Ascending aorta (tissue), 2 donors: ENCODE measurements around the gene SORCS2. TPM values are rescaled to one million over a fixed set of nuclear protein-coding genes. Genes with fewer than 3 reads are reported as not detected.

Experiments used
- DNase-seq, 2 donors: peaks; one replicate each; pipeline ENCODE4 v3.0.0-alpha.2; 2019; ENCODE audit warnings: low spot score in 2 of 2
- H3K27ac ChIP-seq, 2 donors: fragments of 200-600 bp; sonication (generic); one replicate each; pipeline ENCODE4 v1.5.1; 2016 to 2017; ENCODE audit warnings: mild to moderate bottlenecking in 1 of 2
- H3K27me3 ChIP-seq: fragments of 200-600 bp; sonication (generic); one replicate; pipeline ENCODE4 v1.5.1; 2017
- H3K36me3 ChIP-seq, 2 donors: fragments of 200-600 bp; sonication (generic); one replicate each; pipeline ENCODE4 v1.5.1; 2016
- H3K4me1 ChIP-seq, 2 donors: fragments of 200-600 bp; sonication (generic); one replicate each; pipeline ENCODE4 v1.5.1; 2016 to 2017; ENCODE audit warnings: mild to moderate bottlenecking in 1 of 2
- H3K4me3 ChIP-seq, 2 donors: fragments of 200-600 bp; sonication (generic); one replicate each; pipeline ENCODE4 v1.5.1; 2016 to 2017; ENCODE audit warnings: mild to moderate bottlenecking in 1 of 2
- H3K9me3 ChIP-seq, 2 donors: fragments of 200-600 bp; sonication (generic); one replicate each; pipeline ENCODE4 v1.5.1; 2016
- intact Hi-C: fragments of 100-400 bp; cut with DNase I; formaldehyde crosslinking; loops from one replicate; pipeline ENCODE4 v1.15.1; 2023
- total RNA-seq: library from RNA; depleted of rRNA; stranded (reverse); fragments of >200 nt; gene quantifications from one replicate; pipeline ENCODE4 v1.1.0, GENCODE V29; 2016
- TF ChIP-seq, protein P1 (sequence below), 3 experiments: fragments of 200-600 bp in 2 of 3; fragments of 450-650 bp in 1 of 3; sonication (generic) in 2 of 3; IDR thresholded peaks; one replicate each; pipeline ENCODE4 v1.5.1; 2016 to 2019; ENCODE audit warnings: antibody characterized with exemption in 3 of 3, mild to moderate bottlenecking in 1 of 3, moderate library complexity in 1 of 3

SORCS2 gene
- total RNA-seq, 1 donor from 2014 or later: 0.32 TPM

DNA sequence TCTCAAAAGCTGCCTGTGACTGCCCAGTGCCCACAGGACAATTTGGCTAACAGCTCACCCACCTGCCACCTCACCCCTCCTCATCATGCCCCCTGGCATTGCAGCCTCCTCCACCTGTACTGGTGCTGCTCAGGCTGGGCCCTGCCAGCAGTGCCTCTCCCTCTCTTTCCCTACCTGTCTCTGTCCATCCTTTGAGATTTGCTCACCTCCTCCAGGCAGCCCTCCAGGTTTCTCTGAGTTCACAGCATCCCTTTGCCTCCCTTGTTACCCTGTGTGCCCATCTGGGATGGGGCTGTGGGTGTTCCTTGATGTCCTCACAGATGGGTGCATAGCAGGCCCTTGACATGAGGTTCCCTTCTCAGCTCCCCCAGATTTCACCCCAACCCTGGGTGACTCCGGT, 522.4 kb downstream of the SORCS2 start:
- H3K36me3 ChIP-seq: no peaks in the 10 kb centered on the region
- H3K27me3 ChIP-seq: no peaks in the 10 kb centered on the region
- TF ChIP-seq, protein P1, sequence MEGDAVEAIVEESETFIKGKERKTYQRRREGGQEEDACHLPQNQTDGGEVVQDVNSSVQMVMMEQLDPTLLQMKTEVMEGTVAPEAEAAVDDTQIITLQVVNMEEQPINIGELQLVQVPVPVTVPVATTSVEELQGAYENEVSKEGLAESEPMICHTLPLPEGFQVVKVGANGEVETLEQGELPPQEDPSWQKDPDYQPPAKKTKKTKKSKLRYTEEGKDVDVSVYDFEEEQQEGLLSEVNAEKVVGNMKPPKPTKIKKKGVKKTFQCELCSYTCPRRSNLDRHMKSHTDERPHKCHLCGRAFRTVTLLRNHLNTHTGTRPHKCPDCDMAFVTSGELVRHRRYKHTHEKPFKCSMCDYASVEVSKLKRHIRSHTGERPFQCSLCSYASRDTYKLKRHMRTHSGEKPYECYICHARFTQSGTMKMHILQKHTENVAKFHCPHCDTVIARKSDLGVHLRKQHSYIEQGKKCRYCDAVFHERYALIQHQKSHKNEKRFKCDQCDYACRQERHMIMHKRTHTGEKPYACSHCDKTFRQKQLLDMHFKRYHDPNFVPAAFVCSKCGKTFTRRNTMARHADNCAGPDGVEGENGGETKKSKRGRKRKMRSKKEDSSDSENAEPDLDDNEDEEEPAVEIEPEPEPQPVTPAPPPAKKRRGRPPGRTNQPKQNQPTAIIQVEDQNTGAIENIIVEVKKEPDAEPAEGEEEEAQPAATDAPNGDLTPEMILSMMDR (IDR thresholded peaks at IDR 0.05): no peak
- no peaks in the 10 kb centered on the region for H3K4me1 ChIP-seq
- DNase-seq: no peak
- no peaks in the 10 kb centered on the region for H3K9me3 ChIP-seq
- intact Hi-C loops: no loop called here
- H3K27ac ChIP-seq: no peak overlapping the region
- H3K4me3 ChIP-seq: no peak overlapping the region

DNA sequence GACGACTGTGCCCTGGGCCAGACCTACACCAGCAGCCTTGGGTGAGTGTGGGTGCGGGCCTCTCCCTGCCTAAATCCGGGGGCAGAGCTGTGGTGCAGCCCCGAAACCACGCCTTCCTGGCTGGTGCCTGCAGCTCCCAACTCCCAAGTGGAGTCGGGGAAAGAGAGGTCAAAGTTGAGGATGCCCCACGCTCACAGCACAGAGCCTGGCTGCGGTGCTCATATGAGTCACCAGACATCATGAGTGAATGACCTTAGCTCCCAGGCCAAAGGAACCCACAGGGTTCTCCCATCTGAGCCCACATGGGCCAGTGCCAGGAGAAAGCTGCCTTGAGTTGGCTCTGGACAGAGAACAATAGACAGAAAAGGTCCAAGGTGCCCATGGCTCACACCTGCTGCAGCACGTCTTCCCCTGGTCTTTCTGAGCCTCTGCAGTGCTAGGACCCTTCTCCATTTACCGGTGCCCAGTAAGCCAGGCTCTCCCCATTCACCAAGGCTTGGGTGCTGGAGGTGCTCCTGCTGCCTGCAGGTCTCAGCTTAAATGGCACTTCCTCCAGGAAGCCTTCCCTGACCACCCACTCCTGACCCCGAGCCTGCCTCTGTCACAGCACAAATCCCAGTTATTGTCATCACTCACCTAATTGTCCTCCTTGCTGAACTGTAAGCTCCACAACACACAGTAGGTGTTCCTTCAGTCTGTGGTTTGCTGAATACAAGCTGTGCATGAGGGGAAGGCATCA, 523.1 kb downstream of the SORCS2 start:
- TF ChIP-seq, protein P1 (IDR thresholded peaks at IDR 0.05): no peak
- intact Hi-C loops: no loop called here
- H3K36me3 ChIP-seq: no peaks in the 10 kb centered on the region
- no peak overlapping the region for H3K4me3 ChIP-seq
- H3K27ac ChIP-seq: no peak overlapping the region
- no peaks in the 10 kb centered on the region for H3K4me1 ChIP-seq
- no peak for DNase-seq
- H3K9me3 ChIP-seq: no peaks in the 10 kb centered on the region
- H3K27me3 ChIP-seq: no peaks in the 10 kb centered on the region

DNA sequence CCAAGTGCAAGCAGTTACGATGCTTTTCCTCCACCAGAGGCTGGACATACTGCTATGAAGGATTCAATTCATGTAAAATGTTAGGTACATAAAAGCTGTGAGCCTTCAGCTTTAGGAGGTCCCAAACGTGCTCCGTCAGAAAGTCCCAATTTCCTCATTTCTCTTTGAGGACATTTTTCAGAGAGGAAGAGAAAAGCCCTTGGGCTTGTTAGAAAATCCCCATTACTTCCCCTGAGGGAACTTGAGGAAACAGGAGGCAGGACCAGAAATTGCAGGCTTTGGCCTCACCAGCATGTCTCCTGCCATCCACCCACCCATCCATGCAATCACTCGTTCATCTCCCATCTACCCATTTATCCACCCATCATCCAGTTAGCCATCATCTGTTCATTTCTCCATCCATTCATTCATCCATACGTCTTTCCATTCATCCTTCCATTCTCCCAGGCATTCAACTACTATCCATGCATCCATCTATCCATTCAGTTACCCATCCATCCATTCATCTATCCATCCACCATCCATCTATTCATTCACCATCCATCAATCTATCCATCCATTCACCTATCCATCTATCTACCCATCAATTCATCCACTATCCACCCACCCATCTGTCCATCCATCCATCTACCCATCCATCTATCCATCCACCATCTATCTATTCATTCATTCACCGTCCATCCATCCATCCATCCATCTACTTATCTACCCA, 523.8 kb downstream of the SORCS2 start:
- Histone ChIP-seq H3K9me3 (no peaks in the 10 kb centered on the region), H3K27me3 (no peaks in the 10 kb centered on the region), H3K36me3 (no peaks in the 10 kb centered on the region), H3K4me1 (no peaks in the 10 kb centered on the region), H3K27ac (no peak overlapping the region), H3K4me3 (no peak overlapping the region)
- no peak for DNase-seq
- intact Hi-C loops: no loop called here
- TF ChIP-seq, protein P1 (IDR thresholded peaks at IDR 0.05): no peak

DNA sequence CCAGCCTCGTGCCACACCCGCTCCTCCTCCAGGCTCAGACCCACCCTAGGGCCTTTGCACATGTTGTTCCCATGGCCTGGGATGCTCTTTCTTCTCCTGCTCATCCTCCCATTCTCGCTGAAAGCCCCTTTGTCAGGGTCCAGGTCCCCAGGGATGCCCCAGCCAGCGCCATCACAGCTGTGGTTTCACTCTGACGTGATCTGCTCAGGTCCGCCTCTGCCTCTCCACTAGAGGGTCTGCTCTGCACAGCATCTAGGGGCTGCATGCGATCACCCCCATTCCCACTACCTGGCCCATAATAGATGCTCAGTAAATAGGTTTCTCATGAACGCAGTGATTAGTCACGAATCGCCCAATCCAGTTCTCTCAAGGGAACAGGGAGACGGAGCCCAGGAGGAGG, 524.8 kb downstream of the SORCS2 start:
- H3K27ac ChIP-seq: no peak overlapping the region
- no peaks in the 10 kb centered on the region for H3K27me3 ChIP-seq
- TF ChIP-seq, protein P1 (IDR thresholded peaks at IDR 0.05): no peak
- H3K36me3 ChIP-seq: no peaks in the 10 kb centered on the region
- no peaks in the 10 kb centered on the region for H3K4me1 ChIP-seq
- no peak for DNase-seq
- intact Hi-C loops: no loop called here
- no peaks in the 10 kb centered on the region for H3K9me3 ChIP-seq
- H3K4me3 ChIP-seq: no peak overlapping the region

DNA sequence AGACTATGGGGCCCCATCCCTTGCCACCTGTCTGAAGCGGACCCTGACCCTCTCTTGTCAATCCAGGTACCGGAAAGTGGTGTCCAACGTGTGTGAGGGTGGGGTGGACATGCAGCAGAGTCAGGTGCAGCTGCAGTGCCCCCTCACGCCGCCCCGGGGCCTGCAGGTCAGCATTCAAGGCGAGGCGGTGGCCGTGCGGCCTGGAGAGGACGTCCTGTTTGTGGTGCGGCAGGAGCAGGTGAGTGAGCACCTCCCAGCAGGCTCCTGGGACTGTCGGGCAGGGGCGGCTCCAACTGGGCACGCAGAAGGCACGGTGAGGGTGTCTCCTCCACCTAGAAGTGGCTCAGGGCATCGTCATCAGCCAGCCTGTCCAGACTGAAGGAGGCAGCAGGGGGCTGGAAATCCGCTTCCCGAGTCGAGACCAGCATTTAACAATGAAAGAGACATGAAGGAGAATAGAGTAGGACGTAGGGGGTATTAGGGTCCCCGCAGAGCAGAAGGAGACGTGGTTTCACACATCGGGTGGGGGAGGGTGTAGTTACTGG, 525.7 kb downstream of the SORCS2 start:
- Histone ChIP-seq H3K27ac (no peak overlapping the region), H3K9me3 (no peaks in the 10 kb centered on the region), H3K4me3 (no peak overlapping the region), H3K36me3 (no peaks in the 10 kb centered on the region), H3K27me3 (no peaks in the 10 kb centered on the region), H3K4me1 (no peaks in the 10 kb centered on the region)
- intact Hi-C loops: no loop called here
- TF ChIP-seq, protein P1 (IDR thresholded peaks at IDR 0.05): no peak
- no peak for DNase-seq
